GM19025 (cell line): ENCODE data around the gene ABCB9.
"Not testable (repeated sequence)": the region's sequence is repeated elsewhere in the genome, so short reads cannot be mapped to it uniquely, and the experiment has no call there.

ENCODE experiments used
- ATAC-seq: cut with Tn5 transposase; IDR thresholded peaks from one replicate; pipeline ENCODE4 v1.9.1; 2021; ENCODE audit warnings: mild to moderate bottlenecking, low read depth, moderate library complexity; ENCODE audit not compliant: unreplicated experiment

Gene ABCB9

DNA sequence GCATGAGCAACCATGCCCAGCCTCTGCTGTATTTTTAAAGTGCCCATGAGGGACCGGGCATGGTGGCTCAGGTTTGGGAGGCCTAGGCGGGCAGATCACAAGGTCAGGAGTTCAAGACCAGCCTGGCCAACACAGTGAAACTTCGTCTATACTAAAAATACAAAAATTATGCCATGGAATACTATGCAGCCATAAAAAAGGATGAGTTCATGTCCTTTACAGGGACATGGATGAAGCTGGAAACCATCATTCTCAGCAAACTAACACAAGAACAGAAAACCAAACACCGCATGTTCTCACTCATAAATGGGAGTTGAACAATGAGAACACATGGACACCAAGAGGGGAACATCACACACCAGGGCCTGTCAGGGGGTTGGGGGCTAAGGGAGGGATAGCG, 61.0 kb downstream of the ABCB9 start:
- not testable (repeated sequence) for ATAC-seq

DNA sequence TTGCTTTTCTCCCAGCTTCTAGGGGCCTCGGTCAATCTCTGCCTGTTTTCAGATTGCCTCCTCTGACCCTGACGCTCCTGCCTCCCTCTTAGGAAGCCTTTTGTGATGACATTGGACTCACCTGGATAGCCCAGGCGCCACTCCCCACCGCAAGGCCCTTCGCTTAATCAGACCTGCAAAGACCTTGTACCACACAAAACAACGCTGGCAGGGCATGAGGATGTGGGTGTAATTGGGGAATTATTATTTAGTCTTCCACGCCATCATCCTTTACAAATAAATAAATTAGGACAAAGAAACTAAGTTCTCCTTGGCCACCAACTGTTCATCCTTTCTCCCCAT, 62.6 kb downstream of the ABCB9 start:
- ATAC-seq = no peak

DNA sequence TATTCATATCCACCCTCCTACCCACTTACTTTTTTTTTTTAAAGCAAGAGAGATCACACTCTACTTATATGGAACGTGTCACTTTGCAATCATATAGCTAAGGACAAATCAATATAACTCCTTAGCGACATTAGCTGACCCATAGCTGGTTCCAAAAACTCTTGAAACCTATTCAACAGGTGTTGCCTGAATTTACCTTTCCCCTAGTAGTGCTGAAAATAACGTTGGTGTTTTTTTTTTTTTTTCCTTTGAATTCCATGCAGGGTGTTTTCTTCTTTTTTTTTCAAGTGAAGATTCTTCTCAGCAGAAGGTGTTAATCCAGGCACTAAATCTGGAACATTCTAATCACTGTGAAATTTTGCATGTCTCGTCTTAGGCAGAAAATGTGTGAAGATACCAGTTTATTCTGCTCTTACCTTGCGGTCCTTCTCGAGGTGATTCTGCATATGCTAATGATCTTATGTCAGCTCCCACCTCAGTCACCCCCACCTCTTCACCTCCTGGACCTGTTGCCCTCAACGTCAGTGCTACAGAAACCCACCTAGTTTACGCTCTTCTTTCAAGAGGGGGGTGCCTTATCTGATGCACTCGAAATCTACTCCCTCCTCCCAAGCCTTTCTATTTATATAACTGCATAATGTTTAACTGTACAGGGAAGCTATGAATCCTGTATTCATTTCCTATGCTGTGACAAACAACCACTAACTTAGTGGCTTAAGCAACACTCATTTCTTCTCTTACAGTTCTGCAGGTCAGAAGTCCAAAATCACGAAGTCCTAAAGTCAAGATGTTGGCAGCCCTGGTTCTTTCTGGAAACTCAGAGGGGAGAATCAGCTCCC, 63.2 kb downstream of the ABCB9 start:
- no peak for ATAC-seq

GRCh38 chr12:122899887-122900286, 66.4 kb downstream of the ABCB9 start:
- ATAC-seq = no peak

DNA sequence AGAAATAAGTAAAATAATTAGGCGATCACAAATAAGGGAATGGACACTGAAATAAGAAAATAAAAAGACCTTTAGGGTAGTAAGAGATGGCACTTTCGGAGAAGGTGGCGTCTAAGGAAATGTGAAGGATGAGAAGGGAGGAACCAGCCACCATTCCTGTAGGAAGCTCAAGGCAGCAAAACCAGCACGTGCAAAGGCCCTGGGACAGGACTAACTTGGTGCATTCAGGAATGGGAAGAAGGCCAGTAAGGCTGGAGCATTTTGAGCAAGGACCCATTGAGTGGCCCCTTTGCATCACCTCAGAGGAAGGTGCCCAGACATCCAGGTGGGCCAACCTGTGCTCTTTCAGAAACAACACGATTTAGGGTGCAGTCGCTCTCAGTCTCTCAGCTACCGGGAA, 69.6 kb downstream of the ABCB9 start:
- no peak for ATAC-seq

GRCh38 chr12:122895704-122896636, 70.3 kb downstream of the ABCB9 start, which contains the start of gene VPS37B:
Gene VPS37B (minus strand): TSS chr12:122896124. CDS start chr12:122896062, 62 bp downstream.
- ATAC-seq = no peak

DNA sequence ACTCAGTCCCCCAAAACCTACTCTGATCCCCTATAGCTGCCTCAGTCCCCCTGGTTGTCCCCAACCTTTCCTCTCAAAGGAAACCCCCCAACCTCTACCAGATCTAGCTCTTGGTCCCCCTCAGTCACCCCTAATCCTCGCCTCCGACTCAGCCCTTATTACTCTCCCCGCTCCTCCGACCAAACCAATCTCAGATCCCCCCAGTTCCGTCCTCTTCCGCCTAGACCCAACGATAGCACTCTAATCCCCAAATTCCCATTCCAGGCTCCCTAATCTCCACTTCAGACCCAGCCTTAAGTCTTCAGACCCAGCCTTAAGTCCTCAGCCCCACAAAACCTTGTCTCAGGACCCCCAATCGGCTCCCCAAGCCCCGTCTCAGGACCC, 71.0 kb downstream of the ABCB9 start:
- ATAC-seq = no peak

- ATAC-seq = no peak
These were observed 71.8 kb downstream of the ABCB9 start for GRCh38 chr12:122894193-122895121.

GRCh38 chr12:122893208-122894153, 72.8 kb downstream of the ABCB9 start:
- ATAC-seq = no peak

DNA sequence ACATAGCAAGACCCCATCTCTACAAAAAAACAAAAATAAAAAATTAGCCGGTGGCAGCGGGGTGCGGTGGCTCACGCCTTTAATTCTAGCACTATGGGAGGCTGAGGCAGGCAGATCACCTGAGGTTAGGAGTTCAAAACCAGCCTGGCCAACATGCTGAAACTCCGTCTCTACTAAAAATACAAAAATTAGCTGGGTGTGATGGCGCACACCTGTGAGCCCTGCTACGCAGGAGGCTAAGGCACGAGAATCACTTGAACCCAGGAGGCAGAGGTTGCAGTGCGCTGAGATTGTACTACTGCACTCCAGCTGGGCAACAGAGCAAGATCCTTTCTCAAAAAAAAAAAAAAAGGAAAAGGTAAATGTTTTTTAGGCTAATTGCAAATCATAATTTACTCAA, 73.5 kb downstream of the ABCB9 start:
- ATAC-seq = not testable (repeated sequence)

DNA sequence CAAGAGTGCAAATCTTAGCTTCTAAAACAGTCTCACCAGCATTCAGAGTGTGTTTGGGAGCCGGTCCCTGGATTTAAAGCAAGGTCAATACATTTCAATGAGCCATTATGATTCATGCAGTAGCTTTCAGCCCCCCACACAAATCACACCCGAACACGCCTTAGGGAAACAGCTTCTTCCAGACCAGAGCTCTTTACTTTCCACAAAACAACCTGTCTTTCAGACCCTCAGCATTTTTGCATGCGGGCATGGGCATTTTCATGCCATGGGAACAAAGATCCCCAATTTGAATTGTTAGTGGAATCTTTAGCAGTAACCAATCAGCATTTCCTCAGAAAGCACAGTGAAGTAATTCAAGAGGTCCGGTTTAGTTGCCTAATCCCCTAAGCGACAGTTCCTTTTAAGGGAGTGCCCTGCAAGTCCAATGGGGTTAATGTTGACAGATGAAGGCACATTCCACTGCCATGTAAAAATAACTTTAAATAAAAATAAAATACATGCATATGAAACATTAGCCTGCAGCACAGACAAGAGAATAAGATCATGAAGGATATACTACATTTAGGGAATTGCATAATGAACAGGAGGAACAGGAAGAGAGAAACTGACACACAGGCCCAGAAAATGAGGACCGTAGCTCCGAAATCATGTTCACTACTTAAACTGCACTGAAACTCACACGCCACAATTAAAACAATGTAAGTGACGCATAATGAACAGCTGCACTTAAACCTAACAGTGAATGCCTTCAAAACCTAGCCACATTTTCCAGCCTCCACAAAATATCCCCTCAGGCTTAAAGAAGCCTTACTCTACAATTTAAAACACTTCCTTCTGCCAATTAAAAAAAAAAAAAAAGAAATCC, 74.4 kb downstream of the ABCB9 start:
- ATAC-seq = no peak

- no peak for ATAC-seq
These were observed 76.3 kb downstream of the ABCB9 start for GRCh38 chr12:122889761-122890520.

DNA sequence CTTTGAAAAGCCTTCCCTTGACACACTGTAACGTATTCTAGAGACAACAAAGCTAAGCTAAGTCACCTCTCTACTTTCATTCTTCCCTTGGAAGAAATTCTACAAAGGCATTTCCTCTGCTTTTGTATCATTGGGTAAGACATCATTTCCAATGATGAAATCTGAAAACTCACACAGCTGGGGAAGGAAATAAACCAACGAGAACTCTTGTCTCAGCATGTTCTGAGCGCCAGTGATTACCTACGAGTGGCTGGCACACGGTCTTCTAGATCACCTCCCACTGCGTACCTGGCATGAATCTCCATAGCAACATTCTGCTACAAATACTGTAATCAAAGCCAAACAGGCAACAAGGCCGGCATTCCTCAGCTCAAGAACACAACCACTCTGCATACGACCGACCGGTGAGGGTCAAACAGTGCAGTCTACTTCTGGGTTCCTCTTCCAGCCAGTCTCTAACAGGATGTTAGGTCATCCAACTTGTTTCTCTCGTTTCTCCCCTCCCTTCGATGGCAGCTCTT, 78.0 kb downstream of the ABCB9 start:
- ATAC-seq = no peak

DNA sequence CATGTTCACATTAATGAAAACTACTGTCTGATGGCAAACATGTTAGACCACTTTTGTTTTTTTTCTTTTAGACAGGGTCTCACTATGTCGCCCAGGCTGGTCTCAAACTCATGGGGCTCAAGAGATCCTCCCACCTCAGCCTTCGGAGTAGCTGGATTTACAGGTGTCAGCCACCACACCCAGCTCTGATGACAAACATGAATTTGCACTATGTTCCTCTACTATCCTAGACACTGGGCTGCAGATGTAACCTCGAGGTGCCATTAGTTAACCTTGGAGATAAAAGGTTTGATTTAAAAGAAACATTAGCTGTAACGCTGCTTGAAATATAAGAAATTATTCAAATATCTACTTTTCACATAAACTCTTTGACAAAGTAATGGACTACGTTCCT, 78.4 kb downstream of the ABCB9 start:
- ATAC-seq = peak; percentile 11

DNA sequence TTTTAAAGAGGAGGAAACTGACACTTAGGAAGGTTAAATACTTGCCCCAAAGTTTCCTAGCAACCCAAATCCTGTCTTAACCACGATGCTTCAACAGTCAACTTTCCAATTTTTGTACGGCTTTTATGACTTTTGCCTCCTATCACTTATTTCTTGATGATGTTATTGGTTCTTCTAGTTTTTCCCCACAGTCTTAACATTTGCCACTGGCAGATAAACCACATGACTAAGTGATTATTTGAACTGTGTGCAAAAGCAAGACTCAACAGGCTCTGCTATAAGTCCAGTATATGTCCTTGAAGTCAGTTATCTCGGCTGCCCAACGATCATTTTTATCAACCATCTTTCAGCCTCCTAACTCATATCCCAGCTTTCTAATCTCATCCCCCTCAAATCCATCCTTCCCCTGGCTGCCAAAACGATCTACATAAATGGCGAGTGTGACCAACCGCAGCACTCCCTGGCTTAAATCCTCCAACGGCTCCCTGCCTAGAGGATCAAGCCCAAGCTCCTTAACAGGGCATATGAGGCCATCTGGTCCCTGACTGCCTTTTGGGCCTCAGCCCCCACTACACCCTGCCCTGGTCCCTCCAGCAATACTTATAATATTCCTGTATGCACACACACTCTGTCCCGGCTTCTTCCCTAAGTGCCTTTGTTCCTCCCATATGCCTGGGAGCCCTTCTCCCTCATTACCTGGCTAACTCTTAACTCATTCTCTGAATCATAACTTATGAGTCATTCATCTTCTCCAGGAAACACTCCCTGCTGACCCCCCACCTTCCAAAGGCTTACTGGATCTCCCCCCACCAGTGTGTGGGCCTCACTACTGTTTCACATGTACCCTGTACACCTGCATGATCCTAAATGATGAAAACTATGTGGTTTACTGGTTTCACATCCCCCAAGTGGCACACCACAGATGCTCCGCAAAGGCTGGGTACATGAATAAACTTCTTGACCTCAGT, 79.1 kb downstream of the ABCB9 start:
- ATAC-seq = peak; percentile 72

DNA sequence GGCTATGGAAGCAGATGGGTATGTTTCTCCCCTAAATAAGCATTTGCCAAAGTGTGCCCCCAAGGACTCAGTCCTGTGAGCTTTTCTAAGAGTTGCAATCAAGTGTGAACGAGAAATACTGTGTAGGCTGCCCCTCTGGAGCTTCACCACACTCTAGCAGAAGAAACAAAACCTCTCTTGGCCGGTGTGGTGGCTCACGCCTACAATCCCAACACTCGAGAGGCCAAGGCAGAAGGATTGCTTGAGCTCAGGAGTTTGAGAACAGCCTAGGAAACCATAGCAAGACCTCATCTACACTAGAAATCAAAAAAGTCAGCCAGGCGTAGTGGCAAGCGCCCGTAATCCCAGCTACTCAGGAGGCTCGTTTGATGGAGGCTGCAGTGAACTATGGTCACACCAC, 80.1 kb downstream of the ABCB9 start:
- no peak for ATAC-seq
